GM19395 (cell line): ENCODE data around the gene UROC1.

ENCODE experiments used
- ATAC-seq: cut with Tn5 transposase; IDR thresholded peaks from one replicate; pipeline ENCODE4 v1.9.1; 2021; ENCODE audit warnings: mild to moderate bottlenecking, moderate library complexity; ENCODE audit not compliant: unreplicated experiment

UROC1 gene

GRCh38 chr3:126464997-126465396 lies 52.6 kb downstream of the UROC1 start:
- ATAC-seq = no peak

- no peak for ATAC-seq
Measured at GRCh38 chr3:126464494-126464893, 53.1 kb downstream of the UROC1 start.

GRCh38 chr3:126464093-126464492 lies 53.5 kb downstream of the UROC1 start:
- no peak for ATAC-seq

- ATAC-seq = no peak
Measured at GRCh38 chr3:126463521-126463920, 54.1 kb downstream of the UROC1 start.

GRCh38 chr3:126461450-126462070 lies 56.0 kb downstream of the UROC1 start:
- ATAC-seq = no peak

GRCh38 chr3:126460381-126460780 lies 57.2 kb downstream of the UROC1 start:
- no peak for ATAC-seq

GRCh38 chr3:126459763-126460127 lies 57.8 kb downstream of the UROC1 start:
- no peak for ATAC-seq

GRCh38 chr3:126459111-126459762 lies 58.3 kb downstream of the UROC1 start:
- ATAC-seq = no peak

- ATAC-seq = no peak
Measured at GRCh38 chr3:126456766-126457388, 60.7 kb downstream of the UROC1 start.

- ATAC-seq = no peak
Measured at GRCh38 chr3:126456211-126456610, 61.4 kb downstream of the UROC1 start.

- no peak for ATAC-seq
Measured at GRCh38 chr3:126454437-126455198, 63.0 kb downstream of the UROC1 start.

- no peak for ATAC-seq
Measured at GRCh38 chr3:126454025-126454424, 63.5 kb downstream of the UROC1 start.

- no peak for ATAC-seq
Measured at GRCh38 chr3:126452213-126452612, 65.4 kb downstream of the UROC1 start.

GRCh38 chr3:126451511-126451910 lies 66.1 kb downstream of the UROC1 start:
- no peak for ATAC-seq

GRCh38 chr3:126450744-126451143 lies 66.8 kb downstream of the UROC1 start:
- ATAC-seq = no peak

- no peak for ATAC-seq
Measured at GRCh38 chr3:126450219-126450618, 67.4 kb downstream of the UROC1 start.

GRCh38 chr3:126449621-126450051 lies 67.9 kb downstream of the UROC1 start:
- no peak for ATAC-seq

GRCh38 chr3:126448893-126449180 lies 68.7 kb downstream of the UROC1 start:
- no peak for ATAC-seq

- ATAC-seq = no peak
Measured at GRCh38 chr3:126448136-126448892, 69.3 kb downstream of the UROC1 start.

- no peak for ATAC-seq
Measured at GRCh38 chr3:126447456-126448106, 70.0 kb downstream of the UROC1 start.

- ATAC-seq = no peak
Measured at GRCh38 chr3:126446791-126447190, 70.8 kb downstream of the UROC1 start.
